AG04450 (cell line): ENCODE data around the gene FAR1. TPM values are rescaled to one million over a fixed set of nuclear protein-coding genes. Genes with fewer than 3 reads are reported as not detected.

Experiments
- CTCF ChIA-PET: fragments of 300-600, 350-600 bp; formaldehyde crosslinking; extraction: SDS; loops from one replicate; lab custom pipeline; 2022; ENCODE audit warnings: antibody characterized with exemption, inconsistent platforms; lab: Charles Lee
- POLR2A ChIA-PET: fragments of 350-600 bp; formaldehyde crosslinking; extraction: SDS; loops from one replicate; lab custom pipeline; 2021; ENCODE audit warnings: antibody characterized with exemption, inconsistent platforms; lab: Yijun Ruan, JAX
- DNase-seq: peaks from one replicate; pipeline ENCODE4 v3.0.0-alpha.2; 2011; ENCODE audit warnings: low read depth, low spot score
- H3K27ac ChIP-seq: one replicate; pipeline ENCODE4 v1.5.1; 2012; ENCODE audit warnings: low read depth, low read length, control low read depth
- H3K27me3 ChIP-seq: one replicate; pipeline ENCODE4 v1.6.0; 2012; ENCODE audit warnings: low read length; ENCODE audit not compliant: control insufficient read depth, insufficient read depth
- H3K4me3 ChIP-seq: 2 replicates; pipeline ENCODE4 v1.5.1; 2011; ENCODE audit warnings: mild to moderate bottlenecking, low read depth, low read length, control low read depth
- H3K9me3 ChIP-seq: 2 replicates; pipeline ENCODE4 v1.5.1; 2012; ENCODE audit warnings: low read length; ENCODE audit not compliant: control insufficient read depth, insufficient read depth
- CTCF ChIP-seq: IDR thresholded peaks from 2 replicates; pipeline ENCODE4 v1.5.1; 2011; ENCODE audit warnings: low read depth, low read length, control low read depth, inconsistent platforms
- polyA plus RNA-seq: library from polyadenylated mRNA; depleted of rRNA; stranded (reverse); fragments of >200 nt; gene quantifications from 2 replicates; pipeline ENCODE4 v1.2.3, GENCODE V29; 2011

Gene FAR1
- polyA plus RNA-seq, 1 experiment: 71.7 TPM

- no peaks in the 10 kb centered on the region; the same call in 1 of the 2 replicates for H3K9me3 ChIP-seq
- TF ChIP-seq CTCF: no peak
- peak overlapping the region; percentile 22 for H3K27ac ChIP-seq
- DNase-seq: no peak
- ChIA-PET CTCF (no interaction called here), POLR2A (interaction anchor here (0.6 kb wide), 1 partner anchor 1447 kb away, joined by 3 read pairs; no protein-coding TSS in a partner anchor)
- H3K4me3 ChIP-seq: peak overlapping the region; percentile 78
- H3K27me3 ChIP-seq: no peaks in the 10 kb centered on the region
Measured at GRCh38 chr11:13669544-13670488, 1.3 kb downstream of the FAR1 start.

GRCh38 chr11:13672576-13673210, 4.2 kb downstream of the FAR1 start:
- CTCF ChIA-PET: no interaction called here
- no peaks in the 10 kb centered on the region for H3K27me3 ChIP-seq
- POLR2A ChIA-PET: no interaction called here
- H3K9me3 ChIP-seq: no peaks in the 10 kb centered on the region; the same call in 1 of the 2 replicates
- no peak for DNase-seq
- H3K27ac ChIP-seq: no peak overlapping the region
- TF ChIP-seq CTCF: no peak
- no peak overlapping the region for H3K4me3 ChIP-seq

- POLR2A ChIA-PET: no interaction called here
- no peak for DNase-seq
- Histone ChIP-seq H3K27me3 (no peaks in the 10 kb centered on the region), H3K4me3 (no peak overlapping the region), H3K9me3 (no peaks in the 10 kb centered on the region), H3K27ac (no peak overlapping the region)
- CTCF ChIA-PET: no interaction called here
- TF ChIP-seq CTCF: no peak
Measured at GRCh38 chr11:13674799-13675509, 6.5 kb downstream of the FAR1 start.

GRCh38 chr11:13676576-13676975, 8.1 kb downstream of the FAR1 start:
- no peak for TF ChIP-seq CTCF
- DNase-seq: no peak

More at GRCh38 chr11:13676576-13676975, 8.1 kb downstream of the FAR1 start:
- POLR2A ChIA-PET: no interaction called here
- no peaks in the 10 kb centered on the region for H3K27me3 ChIP-seq
- no peak overlapping the region for H3K4me3 ChIP-seq
- no peak overlapping the region for H3K27ac ChIP-seq
- H3K9me3 ChIP-seq: no peaks in the 10 kb centered on the region
- CTCF ChIA-PET: interaction anchor here (1.1 kb wide), 1 partner anchor 9 kb away, joined by 5 read pairs; no protein-coding TSS in a partner anchor
